Peyer's patch (tissue), 4 donors: ENCODE measurements around the gene CDK10. TPM values are rescaled to one million over a fixed set of nuclear protein-coding genes. Genes with fewer than 3 reads are reported as not detected.

Experiments used
- DNase-seq, 3 donors: peaks; one replicate each; pipeline ENCODE4 v3.0.0-alpha.2; 2017 to 2019
- H3K27ac ChIP-seq, 4 donors: fragments of 200-600 bp; sonication (generic); one replicate each; pipeline ENCODE4 v1.5.1; 2016 to 2019
- H3K27me3 ChIP-seq, 2 donors: fragments of 200-600 bp; sonication (generic); one replicate each; pipeline ENCODE4 v1.5.1; 2019
- H3K36me3 ChIP-seq, 3 donors: fragments of 200-600 bp; sonication (generic); one replicate each; pipeline ENCODE4 v1.5.1; 2016 to 2019
- H3K4me1 ChIP-seq, 4 donors: fragments of 200-600 bp; sonication (generic); one replicate each; pipeline ENCODE4 v1.5.1; 2016 to 2019
- H3K4me3 ChIP-seq, 4 donors: fragments of 200-600 bp; sonication (generic); 1 replicate in 3 of 4; 2 replicates in 1 of 4; pipeline ENCODE4 v1.5.1; 2016 to 2019; ENCODE audit warnings: mild to moderate bottlenecking in 1 of 4
- H3K9me3 ChIP-seq, 4 donors: fragments of 200-600 bp; sonication (generic); one replicate each; pipeline ENCODE4 v1.5.1; 2016 to 2019; ENCODE audit warnings: mild to moderate bottlenecking in 1 of 4
- POLR2A ChIP-seq, 2 donors: fragments of 450-650 bp; IDR thresholded peaks; one replicate each; pipeline ENCODE4 v1.5.1; 2017; ENCODE audit warnings: antibody characterized with exemption in 2 of 2, mild to moderate bottlenecking in 2 of 2, moderate library complexity in 2 of 2
- total RNA-seq, 4 donors: library from RNA; depleted of rRNA; stranded (reverse); fragments of >200 nt; gene quantifications; one replicate each; pipeline ENCODE4 v1.1.0, GENCODE V29; 2016
- TF ChIP-seq, protein P1 (sequence below), 6 experiments: fragments of 450-650 bp in 4 of 6; fragments of 200-600 bp in 2 of 6; sonication (generic) in 1 of 6; IDR thresholded peaks; one replicate each; pipeline ENCODE4 v1.5.1; 2017 to 2019; ENCODE audit warnings: antibody characterized with exemption in 6 of 6, mild to moderate bottlenecking in 3 of 6, moderate library complexity in 1 of 6

CDK10 gene
- total RNA-seq, 4 donors from 2014 or later: 97.9 to 198 (median 158) TPM

DNA sequence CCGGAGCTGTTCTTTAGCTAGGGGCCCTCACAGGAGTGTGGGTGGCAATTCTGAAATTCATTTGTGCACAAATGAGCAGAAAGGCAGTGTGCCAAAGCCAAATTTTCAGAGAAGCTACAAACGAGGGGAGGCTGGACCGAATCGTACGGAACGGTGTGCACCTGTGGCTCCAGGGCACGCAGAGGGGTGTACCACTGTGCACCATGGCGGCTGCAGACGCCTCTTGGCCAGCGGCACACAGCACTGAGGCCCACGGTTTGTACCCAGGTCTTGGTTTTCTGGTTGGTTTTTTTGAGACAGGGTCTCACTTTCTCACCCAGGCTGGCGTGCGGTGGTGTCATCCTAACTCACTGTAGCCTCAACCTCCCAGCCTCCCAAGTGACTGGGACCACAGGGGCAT lies 43.9 kb upstream of the CDK10 start:
- TF ChIP-seq, protein P1, sequence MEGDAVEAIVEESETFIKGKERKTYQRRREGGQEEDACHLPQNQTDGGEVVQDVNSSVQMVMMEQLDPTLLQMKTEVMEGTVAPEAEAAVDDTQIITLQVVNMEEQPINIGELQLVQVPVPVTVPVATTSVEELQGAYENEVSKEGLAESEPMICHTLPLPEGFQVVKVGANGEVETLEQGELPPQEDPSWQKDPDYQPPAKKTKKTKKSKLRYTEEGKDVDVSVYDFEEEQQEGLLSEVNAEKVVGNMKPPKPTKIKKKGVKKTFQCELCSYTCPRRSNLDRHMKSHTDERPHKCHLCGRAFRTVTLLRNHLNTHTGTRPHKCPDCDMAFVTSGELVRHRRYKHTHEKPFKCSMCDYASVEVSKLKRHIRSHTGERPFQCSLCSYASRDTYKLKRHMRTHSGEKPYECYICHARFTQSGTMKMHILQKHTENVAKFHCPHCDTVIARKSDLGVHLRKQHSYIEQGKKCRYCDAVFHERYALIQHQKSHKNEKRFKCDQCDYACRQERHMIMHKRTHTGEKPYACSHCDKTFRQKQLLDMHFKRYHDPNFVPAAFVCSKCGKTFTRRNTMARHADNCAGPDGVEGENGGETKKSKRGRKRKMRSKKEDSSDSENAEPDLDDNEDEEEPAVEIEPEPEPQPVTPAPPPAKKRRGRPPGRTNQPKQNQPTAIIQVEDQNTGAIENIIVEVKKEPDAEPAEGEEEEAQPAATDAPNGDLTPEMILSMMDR (IDR thresholded peaks at IDR 0.05): no peak
- TF ChIP-seq POLR2A (IDR thresholded peaks at IDR 0.05): no peak
- Histone ChIP-seq H3K27me3 (no peaks in the 10 kb centered on the region), H3K27ac (no peak overlapping the region), H3K4me1 (peaks cover 0 to 9% (median 4%) of the 10 kb centered on the region in 4 donors), H3K36me3 (peaks cover 0 to 43% (median 0%) of the 10 kb centered on the region in 3 donors), H3K4me3 (no peak overlapping the region), H3K9me3 (no peaks in the 10 kb centered on the region)
- no peak for DNase-seq

DNA sequence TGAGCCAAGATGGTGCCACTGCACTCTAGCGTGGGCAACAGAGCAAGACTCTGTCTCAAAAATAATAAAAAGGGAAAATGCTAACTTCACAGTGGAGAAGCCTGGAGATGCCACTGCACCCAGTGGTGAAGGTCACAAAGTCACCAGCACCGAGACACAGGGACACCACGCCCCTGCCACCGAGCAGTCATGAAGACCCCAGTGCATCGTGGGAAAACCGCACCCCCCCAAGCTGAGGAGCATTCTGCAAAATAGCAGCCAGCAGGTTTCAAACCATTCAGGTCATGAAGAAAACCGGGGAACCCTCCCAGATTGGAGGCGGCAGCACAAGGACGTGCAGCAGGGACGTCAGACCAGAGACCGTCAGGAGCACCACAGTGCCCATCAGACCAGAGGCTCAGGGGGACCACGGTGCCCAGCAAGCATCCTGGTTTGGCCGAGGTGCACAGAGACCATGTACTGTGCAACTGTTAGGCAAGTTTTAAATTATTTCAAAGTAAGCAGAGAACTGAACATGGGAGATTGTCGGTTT lies 42.7 kb upstream of the CDK10 start:
- Histone ChIP-seq H3K36me3 (peaks cover 0 to 36% (median 0%) of the 10 kb centered on the region in 3 donors), H3K27ac (no peak overlapping the region), H3K27me3 (no peaks in the 10 kb centered on the region), H3K4me3 (no peak overlapping the region), H3K9me3 (no peaks in the 10 kb centered on the region), H3K4me1 (peaks cover 0 to 9% (median 4%) of the 10 kb centered on the region in 4 donors)
- DNase-seq: peak in 1 of 3 donors; percentile 47
- TF ChIP-seq, protein P1 (IDR thresholded peaks at IDR 0.05): no peak
- TF ChIP-seq POLR2A (IDR thresholded peaks at IDR 0.05): no peak

DNA sequence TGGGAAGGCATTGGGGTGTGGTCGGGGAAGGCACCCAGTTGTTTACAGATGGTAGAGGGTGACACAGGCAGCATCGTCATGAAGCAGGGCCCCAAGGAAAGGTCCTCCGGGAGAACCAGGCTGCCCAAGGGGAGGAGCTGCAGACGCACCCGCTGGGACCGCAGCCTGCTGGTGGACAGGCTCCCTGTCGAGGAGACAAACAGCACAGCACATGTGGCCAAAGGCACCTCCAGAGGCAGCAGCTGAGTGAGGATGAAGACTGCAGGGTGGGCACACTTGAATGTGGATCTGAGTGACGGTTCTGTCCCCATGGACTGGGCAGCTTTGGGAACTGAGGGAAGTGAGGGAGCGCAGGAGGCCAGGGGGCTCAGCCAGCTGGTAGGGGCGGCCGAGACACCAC lies 41.4 kb upstream of the CDK10 start:
- H3K27me3 ChIP-seq: no peaks in the 10 kb centered on the region
- no peak overlapping the region for H3K27ac ChIP-seq
- peaks cover 0 to 7% (median 4%) of the 10 kb centered on the region in 4 donors for H3K4me1 ChIP-seq
- peaks cover 0 to 48% (median 0%) of the 10 kb centered on the region in 3 donors for H3K36me3 ChIP-seq
- H3K4me3 ChIP-seq: no peak overlapping the region
- peak in 1 of 3 donors; percentile 49 for DNase-seq
- TF ChIP-seq, protein P1 (IDR thresholded peaks at IDR 0.05): no peak
- no peak for TF ChIP-seq POLR2A (IDR thresholded peaks at IDR 0.05)
- no peaks in the 10 kb centered on the region for H3K9me3 ChIP-seq

DNA sequence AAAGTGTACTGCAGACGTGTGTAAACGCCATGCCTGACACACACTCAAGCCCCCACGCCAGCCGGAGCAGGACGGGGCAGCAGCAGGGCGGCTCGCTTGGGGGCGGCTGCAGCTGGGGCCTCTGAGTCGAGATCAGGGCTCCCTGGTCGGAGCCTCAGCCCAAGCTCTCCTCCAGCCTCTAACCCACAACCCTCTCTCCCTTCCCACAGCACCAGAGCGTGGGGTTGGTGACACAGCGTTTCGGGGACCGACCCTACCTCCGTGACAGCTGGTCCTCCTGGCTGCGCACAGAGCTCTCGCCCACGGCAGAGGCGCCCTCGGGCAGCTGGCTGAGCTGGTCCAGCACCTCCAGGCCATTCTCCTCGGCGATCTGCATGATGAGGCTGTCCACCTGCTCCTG lies 40.2 kb upstream of the CDK10 start:
- no peak overlapping the region for H3K27ac ChIP-seq
- no peaks in the 10 kb centered on the region for H3K4me1 ChIP-seq
- no peak overlapping the region for H3K4me3 ChIP-seq
- no peaks in the 10 kb centered on the region for H3K27me3 ChIP-seq
- no peaks in the 10 kb centered on the region for H3K9me3 ChIP-seq
- H3K36me3 ChIP-seq: peaks cover 0 to 59% (median 0%) of the 10 kb centered on the region in 3 donors
- TF ChIP-seq, protein P1 (IDR thresholded peaks at IDR 0.05): no peak
- no peak for TF ChIP-seq POLR2A (IDR thresholded peaks at IDR 0.05)
- no peak for DNase-seq

DNA sequence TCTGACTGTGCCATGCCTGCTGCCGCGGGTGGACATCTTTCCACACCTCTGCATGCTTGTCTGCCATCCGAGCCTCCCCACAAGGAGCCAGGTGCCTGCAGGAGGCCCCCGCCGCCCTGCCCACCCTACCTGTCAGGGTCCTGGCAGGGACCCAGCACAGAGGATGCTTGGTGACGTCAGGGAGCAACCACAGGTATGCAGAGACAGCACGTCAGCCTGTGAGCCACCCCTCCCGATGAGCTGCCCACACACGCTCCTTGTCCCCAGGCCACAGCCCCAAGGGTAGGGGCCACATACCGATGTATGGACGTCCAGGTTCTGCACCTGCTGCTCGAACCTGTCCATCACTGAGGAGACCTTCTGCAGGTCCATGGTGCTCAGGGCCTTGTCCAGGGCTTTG lies 39.6 kb upstream of the CDK10 start:
- no peaks in the 10 kb centered on the region for H3K27me3 ChIP-seq
- no peak for DNase-seq
- no peak overlapping the region for H3K4me3 ChIP-seq
- no peak for TF ChIP-seq POLR2A (IDR thresholded peaks at IDR 0.05)
- TF ChIP-seq, protein P1 (IDR thresholded peaks at IDR 0.05): no peak
- peaks cover 0 to 65% (median 0%) of the 10 kb centered on the region in 3 donors for H3K36me3 ChIP-seq
- H3K27ac ChIP-seq: no peak overlapping the region
- H3K4me1 ChIP-seq: no peaks in the 10 kb centered on the region
- no peaks in the 10 kb centered on the region for H3K9me3 ChIP-seq
